Naive thymus-derived CD8-positive, alpha-beta T cell (primary cell): Measurements from ENCODE around the gene RAD9B. TPM values are rescaled to one million over a fixed set of nuclear protein-coding genes. Genes with fewer than 3 reads are reported as not detected.
A peak's percentile ranks its signal among the peaks of the same experiment; 100 is the strongest.
"Not testable (repeated sequence)": the region's sequence is repeated elsewhere in the genome, so short reads cannot be mapped to it uniquely, and the experiment has no call there.

Source experiments
- ATAC-seq, 2 donors: fragments of 150-1000 bp; cut with Tn5 transposase in 1 of 2; sonication (Bioruptor Pico), chemical (Tn5 transposase) in 1 of 2; 1 replicate in 1 of 2; 2 replicates in 1 of 2; pipeline ENCODE4 v1.10.0; 2021; ENCODE audit warnings: mild to moderate bottlenecking in 2 of 2, moderate library complexity in 2 of 2
- POLR2A ChIA-PET: fragments of 350-600 bp; sonication (Branson Sonifier 250); formaldehyde crosslinking; loops from one replicate; lab custom pipeline; 2021; ENCODE audit warnings: antibody characterized with exemption; lab: Charles Lee
- DNase-seq, 10 donors: peaks; one replicate each; pipeline versions ENCODE4 v3.0.0 to v3.0.0-alpha.2; 2020 to 2022
- H3K27ac Mint-ChIP-seq, 10 donors: one replicate each; pipeline ENCODE4 v1.8.0; 2020 to 2022; ENCODE audit warnings: mild to moderate bottlenecking in 10 of 10, mixed read lengths in 10 of 10, moderate library complexity in 4 of 10, inconsistent platforms in 1 of 10
- H3K27me3 Mint-ChIP-seq, 5 donors: one replicate each; pipeline ENCODE4 v1.8.0; 2021 to 2022; ENCODE audit warnings: mixed read lengths in 5 of 5
- H3K36me3 Mint-ChIP-seq, 3 donors: one replicate each; pipeline ENCODE4 v1.8.0; 2020 to 2022; ENCODE audit warnings: mixed read lengths in 3 of 3, mild to moderate bottlenecking in 2 of 3, inconsistent platforms in 1 of 3
- H3K4me1 Mint-ChIP-seq, 4 donors: one replicate each; pipeline ENCODE4 v1.8.0; 2021 to 2022; ENCODE audit warnings: mixed read lengths in 4 of 4
- H3K4me3 Mint-ChIP-seq, 10 donors: one replicate each; pipeline ENCODE4 v1.8.0; 2020 to 2022; ENCODE audit warnings: mild to moderate bottlenecking in 10 of 10, mixed read lengths in 10 of 10, moderate library complexity in 6 of 10, inconsistent platforms in 1 of 10
- H3K9me3 Mint-ChIP-seq, 9 donors: one replicate each; pipeline ENCODE4 v1.8.0; 2020 to 2022; ENCODE audit warnings: mixed read lengths in 9 of 9, mild to moderate bottlenecking in 3 of 9, inconsistent platforms in 1 of 9, moderate library complexity in 1 of 9
- polyA plus RNA-seq, 3 donors: library from polyadenylated mRNA; unstranded; fragments of 300-500 nt; fragmentation: Illumina TruSeq; gene quantifications; one replicate each; pipeline ENCODE4 v1.2.3, GENCODE V29; 2021
- total RNA-seq, 8 experiments: library from RNA in 2 of 8; stranded (reverse) in 2 of 8; gene quantifications; one replicate each; pipeline ENCODE4 v1.2.3 and lab custom pipeline; 2021 to 2026

Gene RAD9B
- total and polyA plus RNA-seq, 5 experiments from 2014 or later = 0.89 to 3.8 (median 1.3) TPM

GRCh38 chr12:110498984-110499706 lies 3.0 kb upstream of the RAD9B start:
- peaks cover 0 to 2% (median 0%) of the 10 kb centered on the region in 9 donors for H3K9me3 Mint-ChIP-seq
- peaks cover 0 to 3% (median 0%) of the 10 kb centered on the region in 5 donors for H3K27me3 Mint-ChIP-seq
- POLR2A ChIA-PET = interaction anchor here (0.5 to 4.8 kb wide), 3 partner anchors 30 to 292 kb away, joined by 4 to 48 read pairs (median 4); partner anchors contain the start of genes FAM216A and GPN3
- peak overlapping the region in 6 of 10 donors; percentile 31 to 92 (median 54) for H3K27ac Mint-ChIP-seq
- DNase-seq (no peak), ATAC-seq (no peak)
- peaks cover 16 to 51% (median 40%) of the 10 kb centered on the region in 4 donors for H3K4me1 Mint-ChIP-seq
- peaks cover 3 to 41% (median 8%) of the 10 kb centered on the region in 3 donors for H3K36me3 Mint-ChIP-seq
- peak overlapping the region in 8 of 10 donors; percentile 15 to 70 (median 50) for H3K4me3 Mint-ChIP-seq

- peak in 3 of 10 donors; percentile 6 to 18 (median 11) for DNase-seq
- peak; percentile 1 to 3 for ATAC-seq
- H3K4me1 Mint-ChIP-seq = peaks cover 16 to 47% (median 40%) of the 10 kb centered on the region in 4 donors
- peaks cover 0 to 18% (median 4%) of the 10 kb centered on the region in 3 donors for H3K36me3 Mint-ChIP-seq
- peaks cover 0 to 3% (median 0%) of the 10 kb centered on the region in 5 donors for H3K27me3 Mint-ChIP-seq
- POLR2A ChIA-PET = interaction anchor here (0.7 to 4.8 kb wide), 9 partner anchors 26 to 507 kb away, joined by 3 to 48 read pairs (median 4); partner anchors contain the start of genes ARPC3, FAM216A and GPN3
- H3K27ac Mint-ChIP-seq = peak overlapping the region; percentile 92 to 99 (median 97)
- peaks cover 0 to 2% (median 0%) of the 10 kb centered on the region in 9 donors for H3K9me3 Mint-ChIP-seq
- peak overlapping the region; percentile 94 to 99 (median 96) for H3K4me3 Mint-ChIP-seq
Observed at GRCh38 chr12:110501399-110501751, 756 bp upstream of the RAD9B start.

- DNase-seq (no peak), ATAC-seq (no peak)
- Mint-ChIP-seq H3K4me1 (peaks cover 16 to 41% (median 36%) of the 10 kb centered on the region in 4 donors), H3K36me3 (peaks cover 0 to 8% (median 4%) of the 10 kb centered on the region in 3 donors), H3K27ac (peak overlapping the region in 5 of 10 donors; percentile 34 to 97 (median 96)), H3K27me3 (peaks cover 0 to 3% (median 0%) of the 10 kb centered on the region in 5 donors), H3K9me3 (peaks cover 0 to 2% (median 0%) of the 10 kb centered on the region in 9 donors), H3K4me3 (peak overlapping the region in 3 of 10 donors; percentile 13 to 62 (median 45))
- POLR2A ChIA-PET = interaction anchor here (1.0 to 4.8 kb wide), 4 partner anchors 10 to 99 kb away, joined by 3 to 48 read pairs (median 4); partner anchors contain the start of genes ARPC3, FAM216A and GPN3
Observed at GRCh38 chr12:110503432-110503831, 1.3 kb downstream of the RAD9B start.

- POLR2A ChIA-PET = no interaction called here
- peaks cover 10 to 24% (median 22%) of the 10 kb centered on the region in 4 donors for H3K4me1 Mint-ChIP-seq
- H3K27ac Mint-ChIP-seq = no peak overlapping the region
- H3K4me3 Mint-ChIP-seq = no peak overlapping the region
- H3K36me3 Mint-ChIP-seq = peaks cover 0 to 4% (median 0%) of the 10 kb centered on the region in 3 donors
- ATAC-seq (no peak), DNase-seq (no peak)
- peaks cover 0 to 3% (median 0%) of the 10 kb centered on the region in 5 donors for H3K27me3 Mint-ChIP-seq
- H3K9me3 Mint-ChIP-seq = peaks cover 0 to 2% (median 0%) of the 10 kb centered on the region in 9 donors
Observed at GRCh38 chr12:110505332-110505731, 3.2 kb downstream of the RAD9B start.

- Mint-ChIP-seq H3K27me3 (peaks cover 0 to 2% (median 0%) of the 10 kb centered on the region in 5 donors), H3K4me1 (peaks cover 0 to 2% (median 0%) of the 10 kb centered on the region in 4 donors), H3K4me3 (no peak overlapping the region), H3K9me3 (no peaks in the 10 kb centered on the region), H3K36me3 (no peaks in the 10 kb centered on the region), H3K27ac (peak overlapping the region in 1 of 10 donors; percentile 82)
- POLR2A ChIA-PET = interaction anchor here (0.5 to 0.6 kb wide), 2 partner anchors 32 to 36 kb away, joined by 3 read pairs; no protein-coding TSS in a partner anchor
- no peak for DNase-seq
- no peak for ATAC-seq
Observed at GRCh38 chr12:110508071-110508586, 6.0 kb downstream of the RAD9B start.

GRCh38 chr12:110513842-110514241 lies 11.7 kb downstream of the RAD9B start:
- no peaks in the 10 kb centered on the region for H3K9me3 Mint-ChIP-seq
- POLR2A ChIA-PET = interaction anchor here (0.7 kb wide), 1 partner anchor 86 kb away, joined by 3 read pairs; no protein-coding TSS in a partner anchor
- peak overlapping the region in 1 of 10 donors; percentile 25 for H3K27ac Mint-ChIP-seq
- DNase-seq (no peak), ATAC-seq (no peak)
- H3K4me3 Mint-ChIP-seq = no peak overlapping the region
- no peaks in the 10 kb centered on the region for H3K36me3 Mint-ChIP-seq
- peaks cover 0 to 2% (median 0%) of the 10 kb centered on the region in 5 donors for H3K27me3 Mint-ChIP-seq
- peaks cover 0 to 2% (median 0%) of the 10 kb centered on the region in 4 donors for H3K4me1 Mint-ChIP-seq

GRCh38 chr12:110514363-110514762 lies 12.2 kb downstream of the RAD9B start:
- POLR2A ChIA-PET = no interaction called here
- H3K27ac Mint-ChIP-seq = peak overlapping the region in 1 of 10 donors; percentile 25
- peaks cover 0 to 2% (median 0%) of the 10 kb centered on the region in 5 donors for H3K27me3 Mint-ChIP-seq

GRCh38 chr12:110516995-110517394 lies 14.9 kb downstream of the RAD9B start:
- Mint-ChIP-seq H3K27ac (no peak overlapping the region), H3K36me3 (no peaks in the 10 kb centered on the region), H3K4me3 (no peak overlapping the region), H3K9me3 (no peaks in the 10 kb centered on the region), H3K4me1 (peaks cover 0 to 2% (median 0%) of the 10 kb centered on the region in 4 donors), H3K27me3 (no peaks in the 10 kb centered on the region)
- POLR2A ChIA-PET = no interaction called here
- no peak for ATAC-seq
- DNase-seq = no peak

More at GRCh38 chr12:110514363-110514762, 12.2 kb downstream of the RAD9B start:
- ATAC-seq (no peak), DNase-seq (no peak)
- peaks cover 0 to 2% (median 0%) of the 10 kb centered on the region in 4 donors for H3K4me1 Mint-ChIP-seq
- no peak overlapping the region for H3K4me3 Mint-ChIP-seq
- H3K9me3 Mint-ChIP-seq = no peaks in the 10 kb centered on the region
- H3K36me3 Mint-ChIP-seq = no peaks in the 10 kb centered on the region

GRCh38 chr12:110518014-110518413 lies 15.9 kb downstream of the RAD9B start:
- H3K27me3 Mint-ChIP-seq, H3K27ac Mint-ChIP-seq, H3K36me3 Mint-ChIP-seq, H3K9me3 Mint-ChIP-seq, H3K4me1 Mint-ChIP-seq, ATAC-seq, POLR2A ChIA-PET, H3K4me3 Mint-ChIP-seq, DNase-seq: not testable (repeated sequence)

GRCh38 chr12:110520876-110521712 lies 19.0 kb downstream of the RAD9B start:
- POLR2A ChIA-PET = interaction anchor here (0.7 kb wide), 1 partner anchor 53 kb away, joined by 4 read pairs; the partner anchor contains the start of gene GPN3
- not testable (repeated sequence) for H3K4me1 Mint-ChIP-seq, H3K9me3 Mint-ChIP-seq, H3K36me3 Mint-ChIP-seq, H3K4me3 Mint-ChIP-seq, H3K27me3 Mint-ChIP-seq, DNase-seq, H3K27ac Mint-ChIP-seq, ATAC-seq

GRCh38 chr12:110528277-110528839 lies 26.2 kb downstream of the RAD9B start:
- Mint-ChIP-seq H3K36me3 (peaks cover 0 to 17% (median 4%) of the 10 kb centered on the region in 3 donors), H3K4me3 (no peak overlapping the region), H3K4me1 (peaks cover 0 to 8% (median 7%) of the 10 kb centered on the region in 4 donors), H3K27ac (peak overlapping the region in 4 of 10 donors; percentile 10 to 66 (median 34)), H3K9me3 (no peaks in the 10 kb centered on the region), H3K27me3 (no peaks in the 10 kb centered on the region)
- ATAC-seq (no peak), DNase-seq (no peak)
- POLR2A ChIA-PET = interaction anchor here (0.8 kb wide), 1 partner anchor 77 kb away, joined by 4 read pairs; no protein-coding TSS in a partner anchor
